Prostate gland (tissue), 2 donors: ENCODE measurements around the gene PPFIBP2.

ENCODE experiments used
- POLR2AphosphoS5 ChIP-seq: sonication (generic); formaldehyde crosslinking; IDR thresholded peaks from one replicate; pipeline ENCODE4 v1.6.1; 2017; ENCODE audit warnings: antibody characterized with exemption
- TF ChIP-seq, protein P1 (sequence below), 4 experiments: fragments of 200-600 bp in 2 of 4; fragments of 450-650 bp in 2 of 4; sonication (generic) in 2 of 4; IDR thresholded peaks; 1 replicate in 3 of 4; 2 replicates in 1 of 4; pipeline ENCODE4 v1.5.1; 2016 to 2019; ENCODE audit warnings: antibody characterized with exemption in 4 of 4, mild to moderate bottlenecking in 2 of 4, moderate library complexity in 2 of 4

DNA sequence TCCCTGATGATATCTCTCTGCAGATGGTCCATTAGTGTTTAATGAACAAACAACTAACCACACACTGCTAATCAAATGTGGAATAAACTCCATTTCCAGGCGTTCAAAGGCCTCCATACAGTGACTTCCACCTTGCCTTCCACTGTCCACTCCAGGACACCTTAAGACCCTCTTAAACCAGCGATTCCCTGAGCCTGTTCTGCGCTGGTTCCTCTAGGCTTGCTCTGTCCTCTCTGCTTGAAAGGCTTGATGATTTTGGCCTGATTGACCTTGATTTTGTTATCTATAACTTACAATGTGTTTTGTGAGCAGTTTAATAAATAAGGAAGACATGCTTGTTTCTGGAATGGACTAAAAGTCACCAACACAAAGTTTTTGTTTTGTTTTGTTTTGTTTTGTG lies 180.4 kb downstream of the PPFIBP2 start:
- no peak for TF ChIP-seq POLR2AphosphoS5
- TF ChIP-seq, protein P1, sequence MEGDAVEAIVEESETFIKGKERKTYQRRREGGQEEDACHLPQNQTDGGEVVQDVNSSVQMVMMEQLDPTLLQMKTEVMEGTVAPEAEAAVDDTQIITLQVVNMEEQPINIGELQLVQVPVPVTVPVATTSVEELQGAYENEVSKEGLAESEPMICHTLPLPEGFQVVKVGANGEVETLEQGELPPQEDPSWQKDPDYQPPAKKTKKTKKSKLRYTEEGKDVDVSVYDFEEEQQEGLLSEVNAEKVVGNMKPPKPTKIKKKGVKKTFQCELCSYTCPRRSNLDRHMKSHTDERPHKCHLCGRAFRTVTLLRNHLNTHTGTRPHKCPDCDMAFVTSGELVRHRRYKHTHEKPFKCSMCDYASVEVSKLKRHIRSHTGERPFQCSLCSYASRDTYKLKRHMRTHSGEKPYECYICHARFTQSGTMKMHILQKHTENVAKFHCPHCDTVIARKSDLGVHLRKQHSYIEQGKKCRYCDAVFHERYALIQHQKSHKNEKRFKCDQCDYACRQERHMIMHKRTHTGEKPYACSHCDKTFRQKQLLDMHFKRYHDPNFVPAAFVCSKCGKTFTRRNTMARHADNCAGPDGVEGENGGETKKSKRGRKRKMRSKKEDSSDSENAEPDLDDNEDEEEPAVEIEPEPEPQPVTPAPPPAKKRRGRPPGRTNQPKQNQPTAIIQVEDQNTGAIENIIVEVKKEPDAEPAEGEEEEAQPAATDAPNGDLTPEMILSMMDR (IDR thresholded peaks at IDR 0.05), result no peak
